Esophagus (tissue), 2 donors: ENCODE measurements around the gene GPR68. TPM values are rescaled to one million over a fixed set of nuclear protein-coding genes. Genes with fewer than 3 reads are reported as not detected.
"Not testable (repeated sequence)": the region's sequence is repeated elsewhere in the genome, so short reads cannot be mapped to it uniquely, and the experiment has no call there.

Experiments
- H3K27ac ChIP-seq, 2 donors: one replicate each; pipeline ENCODE4 v1.5.1; 2013; ENCODE audit warnings: low read depth in 2 of 2, mild to moderate bottlenecking in 2 of 2, inconsistent platforms in 1 of 2, low read length in 1 of 2, moderate library complexity in 1 of 2
- H3K27me3 ChIP-seq, 2 donors: one replicate each; pipeline ENCODE4 v1.6.1; 2013; ENCODE audit warnings: low read length in 2 of 2, control low read depth in 1 of 2, mild to moderate bottlenecking in 1 of 2; ENCODE audit not compliant: insufficient read depth in 2 of 2, control insufficient read depth in 1 of 2
- H3K36me3 ChIP-seq, 2 donors: one replicate each; pipeline ENCODE4 v1.6.1; 2013; ENCODE audit warnings: low read length in 1 of 2; ENCODE audit not compliant: control insufficient read depth in 2 of 2, insufficient read depth in 2 of 2
- H3K4me1 ChIP-seq, 2 donors: one replicate each; pipeline ENCODE4 v1.6.1; 2013; ENCODE audit warnings: low read length in 1 of 2; ENCODE audit not compliant: control insufficient read depth in 2 of 2, insufficient read depth in 2 of 2
- H3K4me3 ChIP-seq, 2 donors: one replicate each; pipeline ENCODE4 v1.5.1; 2013; ENCODE audit warnings: low read length in 2 of 2, mild to moderate bottlenecking in 2 of 2, low read depth in 1 of 2, moderate library complexity in 1 of 2
- H3K9me3 ChIP-seq, 2 donors: one replicate each; pipeline ENCODE4 v1.6.1; 2013; ENCODE audit warnings: mild to moderate bottlenecking in 2 of 2, low read depth in 1 of 2, low read length in 1 of 2, moderate library complexity in 1 of 2; ENCODE audit not compliant: control insufficient read depth in 2 of 2, insufficient read depth in 1 of 2
- WGBS, 2 donors: extraction: QIAGEN DNeasy Blood & Tissue Kit; methylation state at CpG; one replicate each; pipeline ENCODE4 v1.1.7; 2013; 5-methylcytosine and 5-hydroxymethylcytosine counted together
- polyA plus RNA-seq, 2 donors: library from polyadenylated mRNA; stranded (reverse); fragments of 200-250 nt; gene quantifications; one replicate each; pipeline ENCODE4 v1.2.3, GENCODE V29; 2013
- donor health status: healthy with polysubstance abuse.
- donor health status: Bipolar disorder and iron deficiency.

The GPR68 gene
- polyA plus RNA-seq, 2 donors = 0.71 to 4.8 TPM

DNA sequence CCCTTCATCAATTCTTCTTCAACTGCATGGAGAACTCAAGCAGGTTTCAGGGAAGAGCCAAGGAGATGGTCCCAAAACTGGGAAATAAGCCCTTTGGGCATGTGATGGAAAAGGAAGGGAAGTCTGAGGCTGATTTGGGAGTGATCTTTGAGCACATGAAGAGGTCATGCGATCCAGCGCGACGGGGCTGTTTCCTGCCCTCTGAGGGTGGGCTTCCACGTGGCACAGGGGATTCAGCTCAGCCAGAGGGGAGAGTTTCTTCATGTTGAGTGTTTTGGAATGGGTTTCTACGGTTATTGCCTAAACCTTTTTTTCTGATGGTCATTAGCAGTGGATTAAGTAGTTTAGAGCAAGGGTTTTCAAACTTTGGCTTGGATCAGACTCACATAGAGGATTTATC lies 30.2 kb downstream of the GPR68 start:
- no peaks in the 10 kb centered on the region for H3K9me3 ChIP-seq
- H3K4me3 ChIP-seq = no peak overlapping the region
- 83 to 88% methylated on average over 6 of the region's 6 CpGs for WGBS, 2 donors
- H3K36me3 ChIP-seq = peaks cover 5 to 20% of the 10 kb centered on the region in 2 donors
- peaks cover 0 to 2% of the 10 kb centered on the region in 2 donors for H3K4me1 ChIP-seq
- no peak overlapping the region for H3K27ac ChIP-seq
- no peaks in the 10 kb centered on the region for H3K27me3 ChIP-seq

DNA sequence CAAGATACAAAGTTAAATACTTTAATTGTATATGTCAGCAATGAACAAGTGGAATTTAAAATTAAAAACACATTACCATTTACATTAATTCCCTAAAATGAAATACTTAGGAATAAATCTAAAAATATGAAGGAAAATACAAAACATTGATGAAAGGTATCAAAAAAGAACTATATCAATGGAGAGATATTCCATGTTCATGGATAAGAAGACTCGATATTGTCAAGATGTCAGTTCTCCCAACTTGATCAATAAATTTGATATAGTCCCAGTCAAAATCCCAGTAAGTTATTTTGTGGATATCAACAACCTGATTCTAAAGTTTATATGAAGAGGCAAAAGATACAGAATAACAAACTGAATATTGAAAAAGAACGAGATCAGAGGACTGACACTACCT lies 33.5 kb downstream of the GPR68 start:
- Histone ChIP-seq H3K9me3 (no peaks in the 10 kb centered on the region), H3K4me3 (no peak overlapping the region), H3K27ac (no peak overlapping the region), H3K4me1 (no peaks in the 10 kb centered on the region), H3K27me3 (no peaks in the 10 kb centered on the region), H3K36me3 (peaks cover 5 to 13% of the 10 kb centered on the region in 2 donors)
- 99 to 100% methylated on average over 2 of the region's 2 CpGs for WGBS, 2 donors

DNA sequence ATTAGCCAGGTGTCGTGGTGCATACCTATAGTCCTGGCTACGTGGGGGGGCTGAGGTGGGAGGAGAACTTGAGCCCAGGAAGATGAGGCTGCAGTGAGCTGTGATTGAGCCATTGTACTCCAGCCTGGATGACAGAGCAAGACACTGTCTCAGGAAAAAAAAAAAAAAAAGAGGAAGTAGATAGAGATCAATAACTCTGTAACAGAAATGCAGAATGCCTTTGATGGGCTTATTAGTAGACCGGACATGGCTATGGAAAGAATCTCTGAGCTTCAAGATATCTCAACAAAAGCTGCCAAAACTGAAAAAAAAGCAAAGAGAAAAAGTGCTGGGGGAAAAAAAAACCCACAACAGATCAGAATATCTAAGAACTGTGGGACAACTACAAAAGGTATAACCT lies 37.5 kb downstream of the GPR68 start:
- no peak overlapping the region for H3K27ac ChIP-seq
- H3K36me3 ChIP-seq = peaks cover 7 to 16% of the 10 kb centered on the region in 2 donors
- H3K4me3 ChIP-seq = no peak overlapping the region
- H3K27me3 ChIP-seq = no peaks in the 10 kb centered on the region
- H3K4me1 ChIP-seq = peaks cover 3 to 5% of the 10 kb centered on the region in 2 donors
- H3K9me3 ChIP-seq = no peaks in the 10 kb centered on the region
- 63 to 75% methylated on average over 3 of the region's 3 CpGs for WGBS, 2 donors

DNA sequence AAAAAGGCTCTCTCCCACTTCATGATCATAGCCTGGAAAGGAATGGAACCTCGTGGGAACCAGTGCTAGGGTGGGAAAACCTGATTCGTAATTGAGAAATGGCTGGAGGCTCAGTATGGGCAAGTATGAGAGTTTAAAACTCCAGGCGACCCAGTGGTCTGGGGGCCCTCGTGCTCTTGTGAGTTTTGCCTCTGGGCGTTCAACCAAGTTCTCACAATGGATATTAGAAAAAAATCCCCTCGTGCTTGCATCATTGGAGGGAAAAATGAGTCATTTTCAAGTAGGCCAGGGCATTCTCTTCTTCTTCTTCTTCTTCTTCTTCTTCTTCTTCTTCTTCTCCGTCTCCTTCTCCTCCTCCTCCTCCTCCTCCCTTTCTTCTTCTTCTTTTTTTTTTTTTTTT lies 39.0 kb downstream of the GPR68 start:
- Histone ChIP-seq H3K4me1 (peaks cover 3 to 5% of the 10 kb centered on the region in 2 donors), H3K27me3 (no peaks in the 10 kb centered on the region), H3K36me3 (peaks cover 7 to 20% of the 10 kb centered on the region in 2 donors), H3K4me3 (no peak overlapping the region), H3K27ac (no peak overlapping the region), H3K9me3 (peaks cover 0 to 1% of the 10 kb centered on the region in 2 donors)
- WGBS, 2 donors = 67 to 77% methylated on average over 7 of the region's 7 CpGs

DNA sequence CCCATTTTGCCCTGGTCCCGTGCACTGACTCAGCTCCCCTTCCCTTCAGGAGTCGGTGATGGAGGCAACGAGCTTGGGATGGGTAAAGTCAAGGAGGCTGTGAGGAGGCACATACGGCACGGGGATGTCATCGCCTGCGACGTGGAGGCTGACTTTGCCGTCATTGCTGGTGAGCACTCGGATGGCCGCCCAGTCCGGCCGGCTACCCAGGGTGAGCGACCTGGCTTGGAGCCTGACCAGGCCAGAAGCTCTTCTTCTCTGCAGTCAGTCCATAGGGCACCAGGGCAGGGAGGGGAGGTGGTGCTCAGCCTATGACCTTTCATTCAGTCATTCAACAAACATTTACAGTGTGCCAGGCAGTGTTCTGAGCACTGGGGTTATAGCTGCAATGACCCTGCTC lies 39.8 kb downstream of the GPR68 start:
- peaks cover 3 to 5% of the 10 kb centered on the region in 2 donors for H3K4me1 ChIP-seq
- no peak overlapping the region for H3K27ac ChIP-seq
- H3K36me3 ChIP-seq = peaks cover 4 to 20% of the 10 kb centered on the region in 2 donors
- no peaks in the 10 kb centered on the region for H3K27me3 ChIP-seq
- H3K4me3 ChIP-seq = no peak overlapping the region
- WGBS, 2 donors = 97% methylated on average over 14 of the region's 14 CpGs
- peaks cover 0 to 4% of the 10 kb centered on the region in 2 donors for H3K9me3 ChIP-seq

DNA sequence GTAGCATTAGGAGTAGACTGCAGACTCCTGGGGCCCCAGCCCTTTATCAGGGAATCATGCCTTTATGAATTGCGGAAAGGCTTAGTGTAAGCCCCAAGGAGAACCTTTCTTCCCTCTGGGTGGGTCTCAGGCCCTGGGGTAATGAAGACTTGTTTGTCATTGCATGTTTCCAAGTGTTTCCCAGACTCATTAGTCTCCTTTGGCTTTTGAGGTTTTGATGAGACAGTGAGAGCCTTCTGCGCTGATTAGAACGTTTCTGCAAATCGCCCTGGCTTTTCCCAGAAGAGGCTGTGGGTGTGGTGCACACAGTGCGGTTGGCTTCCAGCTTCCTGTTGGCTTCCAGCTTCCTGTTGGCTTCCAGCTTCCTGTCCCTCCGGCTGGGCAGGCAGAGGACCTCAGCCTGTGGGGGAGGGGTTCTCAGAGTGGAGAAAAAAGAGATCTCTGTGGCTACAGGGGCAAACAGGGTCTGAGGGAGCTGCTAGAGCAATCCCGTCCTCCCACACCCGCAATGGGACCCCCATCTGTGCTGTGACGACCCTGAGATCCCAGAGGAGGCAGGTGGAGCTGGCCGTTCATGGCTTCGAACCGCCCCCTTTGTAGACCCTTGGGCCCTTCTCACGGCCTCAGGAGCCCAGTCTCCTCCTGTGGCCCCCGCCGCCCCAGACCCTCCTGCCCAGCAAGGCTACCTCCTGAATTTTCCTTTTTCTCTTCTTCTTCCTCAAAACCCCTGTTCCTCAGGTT lies 42.1 kb downstream of the GPR68 start:
- H3K36me3 ChIP-seq = peaks cover 4 to 28% of the 10 kb centered on the region in 2 donors
- H3K27ac ChIP-seq = peak overlapping the region; percentile 8 to 74
- WGBS, 2 donors = 63 to 75% methylated on average over 15 of the region's 15 CpGs

DNA sequence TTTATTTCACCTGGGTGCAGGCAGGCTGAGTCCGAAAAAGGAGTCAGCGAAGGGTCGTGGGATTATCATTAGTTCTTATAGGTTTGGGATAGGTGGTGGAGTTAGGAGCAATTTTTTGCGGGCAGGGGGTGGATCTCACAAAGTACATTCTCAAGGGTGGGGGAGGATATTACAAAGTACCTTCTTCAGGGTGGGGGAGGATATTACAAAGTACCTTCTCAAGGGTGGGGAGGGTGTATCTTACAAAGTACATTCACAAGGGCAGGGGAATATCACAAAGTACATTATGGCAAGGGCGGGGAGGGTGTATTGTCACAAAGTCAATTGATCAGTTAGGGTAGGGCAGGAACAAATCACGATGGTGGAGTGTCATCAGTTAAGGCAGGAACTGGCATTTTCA lies 43.7 kb downstream of the GPR68 start:
- not testable (repeated sequence) for H3K27ac ChIP-seq, H3K9me3 ChIP-seq, H3K4me1 ChIP-seq, H3K27me3 ChIP-seq, H3K4me3 ChIP-seq
- peaks cover 4 to 34% of the 10 kb centered on the region in 2 donors for H3K36me3 ChIP-seq
- 96% methylated on average over 6 of the region's 6 CpGs for WGBS, 2 donors

More for the DNA sequence above, 42.1 kb downstream of the GPR68 start:
- Histone ChIP-seq H3K4me1 (peaks cover 3 to 5% of the 10 kb centered on the region in 2 donors), H3K27me3 (no peaks in the 10 kb centered on the region), H3K9me3 (peaks cover 0 to 5% of the 10 kb centered on the region in 2 donors), H3K4me3 (no peak overlapping the region)

DNA sequence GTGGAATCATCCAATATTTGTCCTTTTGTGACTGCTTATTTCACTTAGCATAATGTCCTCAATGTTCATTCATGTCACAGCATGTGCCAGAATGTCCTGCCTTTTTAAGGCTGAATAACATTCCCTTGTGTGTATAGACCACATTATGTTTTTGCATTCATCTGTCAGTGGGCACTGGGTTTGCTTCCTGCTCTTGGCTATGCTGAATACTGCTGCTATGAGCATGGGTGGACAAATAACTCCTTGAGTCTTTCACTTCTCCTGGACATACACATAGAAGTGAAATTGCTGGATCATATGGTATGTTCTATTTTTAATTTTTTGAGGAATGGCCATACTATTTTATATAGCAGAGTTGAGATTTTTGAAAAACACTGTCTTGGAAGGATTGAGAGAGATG lies 46.9 kb downstream of the GPR68 start:
- H3K4me1 ChIP-seq = peaks cover 0 to 4% of the 10 kb centered on the region in 2 donors
- H3K36me3 ChIP-seq = peaks cover 0 to 32% of the 10 kb centered on the region in 2 donors
- H3K9me3 ChIP-seq = peaks cover 0 to 5% of the 10 kb centered on the region in 2 donors
- no peak overlapping the region for H3K4me3 ChIP-seq
- H3K27me3 ChIP-seq = no peaks in the 10 kb centered on the region
- H3K27ac ChIP-seq = no peak overlapping the region

DNA sequence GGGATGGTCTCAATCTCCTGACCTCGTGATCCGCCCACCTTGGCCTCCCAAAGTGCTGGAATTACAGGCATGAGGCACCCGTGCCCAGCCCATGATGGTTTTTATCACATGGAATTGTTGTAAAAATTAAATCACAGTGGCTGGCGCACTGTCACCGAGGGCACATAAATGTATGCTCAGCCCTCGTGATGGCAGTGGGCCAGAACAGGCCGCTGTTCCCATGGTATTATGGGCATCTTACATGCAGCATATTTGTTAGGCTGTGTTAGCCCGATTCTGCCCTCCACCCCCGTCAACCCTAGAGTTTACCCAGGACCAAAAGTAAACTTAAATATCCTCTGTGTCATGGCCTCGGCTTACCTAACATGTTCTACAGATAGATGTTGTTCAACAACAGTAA lies 48.6 kb downstream of the GPR68 start:
- WGBS, 2 donors = 93 to 94% methylated on average over 10 of the region's 10 CpGs
- Histone ChIP-seq H3K4me1 (no peaks in the 10 kb centered on the region), H3K36me3 (peaks cover 0 to 31% of the 10 kb centered on the region in 2 donors), H3K27me3 (no peaks in the 10 kb centered on the region), H3K4me3 (no peak overlapping the region), H3K27ac (no peak overlapping the region), H3K9me3 (peaks cover 0 to 5% of the 10 kb centered on the region in 2 donors)

DNA sequence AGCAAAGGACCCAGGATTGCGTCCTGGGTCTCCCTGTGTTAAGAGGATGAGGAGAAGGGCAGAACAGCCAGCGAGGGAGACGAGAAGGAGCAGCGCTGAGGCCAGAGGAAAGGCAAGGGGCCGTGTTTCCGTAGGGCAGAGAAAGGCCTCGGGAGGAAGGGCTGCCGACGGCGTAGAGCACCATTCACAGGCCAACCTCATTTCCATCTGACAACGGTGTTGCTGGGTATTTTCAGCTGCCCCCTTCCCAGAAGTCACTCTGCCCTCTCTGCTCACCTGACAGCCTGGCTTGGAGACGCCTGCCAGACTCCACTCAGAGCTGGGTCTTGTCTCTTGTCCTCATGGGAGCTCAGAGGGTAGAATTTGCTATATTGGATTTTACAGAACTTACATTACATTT lies 51.4 kb downstream of the GPR68 start:
- peaks cover 5 to 34% of the 10 kb centered on the region in 2 donors for H3K36me3 ChIP-seq
- H3K9me3 ChIP-seq = no peaks in the 10 kb centered on the region
- 84 to 86% methylated on average over 12 of the region's 12 CpGs for WGBS, 2 donors
- no peaks in the 10 kb centered on the region for H3K27me3 ChIP-seq
- no peak overlapping the region for H3K27ac ChIP-seq
- H3K4me1 ChIP-seq = no peaks in the 10 kb centered on the region
- H3K4me3 ChIP-seq = no peak overlapping the region
